Inferior parietal cortex (tissue), 1 donor: ENCODE measurements around the gene GADD45B.
A peak's percentile ranks its signal among the peaks of the same experiment; 100 is the strongest.
"Not testable (repeated sequence)": the region's sequence is repeated elsewhere in the genome, so short reads cannot be mapped to it uniquely, and the experiment has no call there.

Source experiments
- DNase-seq: peaks from one replicate; pipeline ENCODE4 v3.0.0-alpha.2; 2016; ENCODE audit errors: extremely low spot score

Gene GADD45B

GRCh38 chr19:2469102-2469914 lies 6.6 kb upstream of the GADD45B start:
- DNase-seq, result no peak

- DNase-seq, result not testable (repeated sequence)
Observed at GRCh38 chr19:2469915-2470200, 6.1 kb upstream of the GADD45B start.

DNA sequence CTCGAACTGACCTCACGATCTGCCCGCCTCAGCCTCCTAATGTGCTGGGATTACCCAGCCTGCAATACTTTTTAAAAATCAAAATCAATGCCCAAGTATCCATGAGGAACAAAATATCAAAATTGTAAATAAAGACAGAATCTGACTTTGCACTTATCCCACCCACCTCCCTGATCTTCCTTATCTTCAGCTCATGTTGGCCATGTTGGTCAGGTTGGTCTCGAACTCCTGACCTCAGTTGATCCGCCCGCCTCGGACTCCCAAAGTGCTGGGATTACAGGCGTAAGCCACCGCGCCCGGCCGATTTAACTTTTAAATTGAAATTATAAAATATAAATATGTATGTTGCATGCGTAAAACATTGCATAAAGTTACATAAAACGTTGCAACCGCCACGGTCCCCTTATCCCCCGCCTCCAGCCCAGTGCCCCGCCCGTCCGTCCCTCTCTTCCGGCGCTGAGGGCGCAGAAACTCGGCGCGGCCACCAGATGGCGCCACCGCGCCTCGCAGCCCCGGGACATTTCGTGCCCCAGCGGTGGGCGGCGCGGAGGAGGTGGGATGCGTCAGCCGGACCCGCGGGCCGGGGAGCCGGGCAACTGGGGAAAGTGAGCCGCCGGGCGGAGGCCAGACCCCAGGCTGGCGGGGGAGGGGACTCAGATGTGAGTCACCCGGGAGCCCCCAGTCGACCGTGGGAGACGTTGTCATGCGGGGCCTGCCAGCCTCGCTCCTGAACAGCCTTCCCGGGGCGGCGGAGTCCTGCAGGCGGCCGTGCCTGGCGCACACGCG lies 1.5 kb upstream of the GADD45B start:
- peak; percentile 84 for DNase-seq

DNA sequence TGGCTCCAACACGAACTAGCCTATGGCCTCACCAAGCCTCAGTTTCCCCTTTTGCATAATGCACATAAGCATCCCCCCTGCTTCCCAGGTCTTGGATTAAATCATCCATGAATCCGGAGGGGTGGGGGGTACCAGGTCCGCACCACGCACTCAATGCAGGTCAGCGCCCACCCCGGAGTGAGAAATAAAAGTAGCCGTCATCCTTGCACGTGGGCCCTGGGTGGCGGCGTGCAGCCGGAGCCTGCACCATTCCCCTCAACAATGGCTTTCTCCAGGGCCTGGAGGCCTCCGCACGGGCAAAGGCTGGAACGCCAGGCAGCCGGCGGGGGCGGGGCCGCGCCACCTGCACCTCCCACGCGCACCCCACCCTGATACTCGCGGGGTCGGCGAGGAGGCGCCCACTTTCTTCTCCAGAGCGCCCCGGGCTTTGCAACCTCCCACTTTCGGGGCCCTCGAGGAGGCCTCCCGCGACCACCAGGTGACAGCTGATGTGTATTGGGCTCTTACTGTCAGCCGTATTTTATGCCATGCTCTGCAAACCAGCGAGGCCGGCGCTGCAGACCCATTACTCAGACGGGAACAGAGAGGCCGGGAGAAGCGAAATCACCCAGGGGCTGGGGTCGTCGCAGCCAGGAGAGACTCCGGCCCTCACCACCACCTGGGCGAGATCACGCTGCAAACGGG lies 767 bp upstream of the GADD45B start:
- no peak for DNase-seq

DNA sequence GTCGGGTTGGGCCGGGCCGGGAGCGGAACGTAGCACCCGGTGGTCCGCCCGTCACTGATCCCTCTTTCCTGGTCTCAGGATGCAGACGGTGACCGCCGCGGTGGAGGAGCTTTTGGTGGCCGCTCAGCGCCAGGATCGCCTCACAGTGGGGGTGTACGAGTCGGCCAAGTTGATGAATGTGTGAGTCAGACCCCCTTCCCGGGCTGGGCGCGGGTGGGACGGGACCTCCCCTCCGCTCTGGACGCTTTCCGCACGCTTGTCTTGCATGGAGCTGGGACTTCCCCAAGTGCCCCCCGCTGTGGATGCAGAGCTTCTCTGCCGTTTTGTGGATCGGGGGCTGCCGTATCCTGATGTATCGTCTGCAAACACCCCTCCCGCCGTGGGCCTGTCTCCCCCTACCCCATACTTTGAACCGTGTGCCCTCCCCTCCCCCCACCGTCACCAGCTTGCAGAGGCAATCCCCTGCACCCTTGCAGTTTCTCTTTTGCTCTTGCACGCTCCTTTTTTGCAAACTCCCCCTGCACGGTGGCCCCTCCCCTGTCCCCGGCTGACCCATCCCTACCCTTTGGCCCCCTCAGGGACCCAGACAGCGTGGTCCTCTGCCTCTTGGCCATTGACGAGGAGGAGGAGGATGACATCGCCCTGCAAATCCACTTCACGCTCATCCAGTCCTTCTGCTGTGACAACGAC lies 669 bp downstream of the GADD45B start:
- no peak for DNase-seq

- no peak for DNase-seq
Observed at GRCh38 chr19:2477141-2477710, 1.3 kb downstream of the GADD45B start.

DNA sequence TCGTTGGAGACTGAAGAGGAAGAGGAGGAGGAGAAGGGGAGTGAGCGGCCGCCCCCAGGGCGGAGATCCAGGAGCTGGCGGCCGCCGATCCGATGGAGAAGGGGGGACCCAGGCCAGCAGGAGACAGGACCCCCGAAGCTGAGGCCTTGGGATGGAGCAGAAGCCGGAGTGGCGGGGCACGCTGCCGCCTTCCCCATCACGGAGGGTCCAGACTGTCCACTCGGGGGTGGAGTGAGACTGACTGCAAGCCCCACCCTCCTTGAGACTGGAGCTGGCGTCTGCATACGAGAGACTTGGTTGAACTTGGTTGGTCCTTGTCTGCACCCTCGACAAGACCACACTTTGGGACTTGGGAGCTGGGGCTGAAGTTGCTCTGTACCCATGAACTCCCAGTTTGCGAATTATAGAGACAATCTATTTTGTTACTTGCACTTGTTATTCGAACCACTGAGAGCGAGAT lies 1.8 kb downstream of the GADD45B start:
- no peak for DNase-seq

DNA sequence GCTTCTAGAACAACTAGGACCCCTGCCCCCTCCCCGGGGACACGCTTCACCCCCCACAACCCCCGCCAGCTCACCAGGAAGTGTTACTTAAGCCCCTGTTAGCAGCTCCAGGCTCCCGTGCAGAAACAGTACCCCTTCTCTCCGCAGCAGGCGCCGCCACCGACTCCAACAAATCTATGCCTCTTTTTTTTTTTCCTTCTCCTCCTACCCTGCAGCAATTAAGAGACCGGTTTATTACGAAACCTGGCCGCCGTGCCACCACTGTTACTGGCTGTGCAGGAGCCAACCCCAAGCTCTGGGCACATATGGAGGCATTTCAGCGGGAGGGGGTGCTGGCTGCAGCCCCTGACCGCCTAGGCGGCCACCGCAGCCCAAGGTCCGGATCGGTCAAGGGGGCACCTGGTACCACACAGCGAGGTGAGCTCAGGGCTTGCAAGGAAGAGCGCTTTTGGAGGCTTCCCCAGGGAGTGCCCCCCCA lies 2.4 kb downstream of the GADD45B start:
- DNase-seq, result no peak

- DNase-seq, result no peak
Observed at GRCh38 chr19:2478756-2479555, 3.0 kb downstream of the GADD45B start.

GRCh38 chr19:2479556-2480194 lies 3.7 kb downstream of the GADD45B start:
- DNase-seq, result no peak

DNA sequence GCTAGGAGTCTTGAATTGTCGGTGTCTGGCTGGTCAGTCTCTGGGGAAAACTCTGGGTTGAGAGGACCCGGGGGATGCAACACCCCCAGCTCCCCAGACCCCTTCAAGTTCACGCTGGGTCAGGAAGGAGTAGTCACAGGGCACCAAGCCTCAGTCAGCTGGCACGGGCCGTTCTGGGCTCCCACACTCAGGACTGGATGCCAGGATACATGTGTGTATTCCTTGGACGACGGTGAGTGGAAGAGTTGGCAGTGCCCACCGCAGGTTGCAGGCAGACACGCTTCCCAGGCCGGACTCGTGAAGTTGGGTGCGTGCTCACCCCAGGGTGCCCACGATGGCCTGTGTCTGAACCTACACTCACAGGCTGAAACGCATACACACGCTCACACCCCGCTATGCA lies 5.5 kb downstream of the GADD45B start:
- DNase-seq, result no peak

GRCh38 chr19:2482354-2483038 lies 6.6 kb downstream of the GADD45B start:
- DNase-seq, result no peak

GRCh38 chr19:2483084-2483483 lies 7.2 kb downstream of the GADD45B start:
- no peak for DNase-seq

GRCh38 chr19:2483484-2484151 lies 7.7 kb downstream of the GADD45B start:
- no peak for DNase-seq

DNA sequence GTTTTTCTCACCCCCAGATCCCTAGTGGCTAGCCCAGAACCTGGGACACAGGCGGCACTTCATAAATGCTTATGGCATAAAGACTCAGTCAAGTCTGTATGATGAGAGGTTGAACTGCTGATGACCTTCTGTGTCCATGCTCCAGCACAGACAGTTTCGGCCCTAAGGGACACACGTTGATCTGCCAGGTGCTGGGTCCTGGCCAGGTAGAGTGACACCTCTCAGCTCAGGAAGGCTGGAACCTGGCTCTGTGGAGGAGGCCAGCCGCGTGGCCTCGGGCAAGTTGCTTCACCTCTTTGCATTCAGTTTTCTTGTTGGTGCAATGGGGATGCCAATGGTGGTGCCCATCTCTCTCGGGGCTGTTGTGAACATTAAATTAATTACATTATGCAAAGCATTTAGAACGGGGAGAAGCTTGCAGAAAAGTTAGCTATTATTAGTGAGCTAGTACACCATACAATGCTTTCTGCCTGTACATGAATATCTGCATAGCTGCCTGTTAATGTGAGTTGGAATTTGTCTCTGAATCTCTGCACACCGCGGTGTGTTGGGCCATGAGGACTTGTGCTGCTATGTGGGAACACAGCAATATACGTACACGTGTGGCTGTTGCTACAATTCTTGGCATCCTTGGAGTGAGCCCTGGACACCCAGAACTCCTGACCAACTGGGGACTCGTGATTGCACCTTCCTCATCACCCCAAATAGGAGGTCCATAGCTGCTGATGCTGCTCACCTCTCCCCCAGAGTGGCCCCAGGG lies 8.4 kb downstream of the GADD45B start:
- DNase-seq, result no peak

- no peak for DNase-seq
Observed at GRCh38 chr19:2485428-2485827, 9.5 kb downstream of the GADD45B start.

- no peak for DNase-seq
Observed at GRCh38 chr19:2487090-2487489, 11.2 kb downstream of the GADD45B start.

DNA sequence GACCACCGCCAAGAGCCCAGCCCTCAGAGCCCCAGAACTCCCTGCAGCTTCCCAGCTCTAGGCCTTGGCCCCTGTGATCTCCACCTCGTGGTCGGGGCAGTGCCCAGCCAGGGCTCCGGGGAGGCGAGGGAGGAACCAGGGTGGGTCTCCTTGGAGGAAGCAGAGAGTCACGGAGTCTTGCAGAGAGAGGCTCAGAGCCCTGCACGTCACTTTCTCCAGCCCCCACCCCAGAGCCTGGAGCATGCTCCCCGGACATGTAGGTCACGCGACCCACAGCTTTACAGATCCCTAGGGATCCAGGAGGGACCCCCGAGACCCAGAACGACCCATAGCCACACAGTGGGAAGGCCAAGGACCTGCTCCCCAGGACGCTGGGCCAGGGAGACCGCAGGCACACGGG lies 11.9 kb downstream of the GADD45B start:
- DNase-seq, result no peak
